ENCODE measurements around the gene PIGS.
"Not testable (repeated sequence)": the region's sequence is repeated elsewhere in the genome, so short reads cannot be mapped to it uniquely, and the experiment has no call there.

The PIGS gene

DNA sequence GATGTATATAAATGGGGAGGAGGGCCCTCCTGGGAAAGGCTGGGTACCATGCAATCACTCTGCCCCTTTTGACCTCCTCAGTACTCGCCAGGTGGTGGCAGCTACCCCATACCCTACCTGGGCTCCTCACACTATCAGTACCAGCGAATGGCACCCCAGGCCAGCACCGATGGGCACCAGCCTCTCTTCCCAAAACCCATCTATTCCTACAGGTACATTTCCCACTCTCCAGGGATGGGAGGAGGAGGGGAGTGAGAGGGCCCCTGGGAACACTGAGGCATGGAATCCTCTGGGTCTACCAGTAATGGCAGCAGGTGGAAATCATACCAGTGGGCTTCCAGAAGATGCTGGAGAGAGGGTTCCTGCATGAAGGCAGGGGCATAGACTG is 42.3 kb downstream of the PIGS start:
- no peak for DNase-seq

DNA sequence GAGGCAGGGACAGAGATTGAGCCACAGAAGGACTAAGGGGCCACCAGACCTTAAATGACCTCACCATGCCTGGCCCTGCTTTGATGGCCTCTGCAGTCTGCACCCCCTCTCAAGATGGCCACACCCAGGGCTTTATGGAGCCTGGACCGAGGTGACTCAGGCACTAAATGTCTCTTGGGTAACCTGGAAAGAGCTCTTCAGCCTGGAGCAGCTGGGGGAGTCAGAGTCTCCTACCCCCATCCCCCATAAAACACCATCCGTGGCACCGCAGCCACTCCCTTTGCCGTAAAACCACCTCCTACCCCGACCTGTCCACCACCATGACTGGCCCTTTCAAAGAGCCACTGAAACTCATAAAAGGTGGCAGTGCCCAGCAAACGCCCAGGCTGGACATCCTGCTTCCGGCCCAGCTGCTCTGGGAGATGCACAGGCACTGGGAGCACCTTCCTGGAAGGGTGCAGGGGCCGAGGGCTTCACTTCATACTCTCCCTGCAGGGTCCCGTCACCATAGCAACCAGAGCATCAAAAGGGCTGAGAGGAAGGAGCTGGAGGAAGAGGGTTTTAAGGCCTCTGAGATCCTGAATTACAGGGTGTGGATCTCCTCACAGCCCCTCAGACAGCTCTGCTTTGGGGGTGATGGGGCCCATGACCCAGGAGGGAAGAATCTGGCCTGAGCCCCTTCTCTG is 42.9 kb downstream of the PIGS start:
- no peak for DNase-seq

DNA sequence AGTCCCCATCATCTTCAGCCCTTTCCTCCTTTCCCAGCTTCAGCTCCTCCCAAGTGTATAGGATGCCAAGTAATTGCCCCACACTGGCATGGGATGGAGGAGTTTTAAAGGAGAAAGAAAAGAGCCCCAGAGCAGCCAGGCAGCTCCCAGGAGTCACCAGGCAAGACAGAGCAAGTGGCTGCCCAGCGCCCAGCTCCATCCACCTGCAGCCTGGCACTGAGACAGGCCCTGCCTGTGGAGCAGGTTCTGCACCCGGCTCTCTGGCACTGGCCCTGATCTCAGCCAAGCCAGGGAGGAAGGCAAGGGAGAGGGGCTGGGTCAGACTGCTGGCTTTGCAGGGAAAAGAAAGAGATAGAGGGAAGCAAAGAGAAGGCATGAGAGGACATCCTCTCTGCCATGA is 43.5 kb downstream of the PIGS start:
- no peak for DNase-seq

DNA sequence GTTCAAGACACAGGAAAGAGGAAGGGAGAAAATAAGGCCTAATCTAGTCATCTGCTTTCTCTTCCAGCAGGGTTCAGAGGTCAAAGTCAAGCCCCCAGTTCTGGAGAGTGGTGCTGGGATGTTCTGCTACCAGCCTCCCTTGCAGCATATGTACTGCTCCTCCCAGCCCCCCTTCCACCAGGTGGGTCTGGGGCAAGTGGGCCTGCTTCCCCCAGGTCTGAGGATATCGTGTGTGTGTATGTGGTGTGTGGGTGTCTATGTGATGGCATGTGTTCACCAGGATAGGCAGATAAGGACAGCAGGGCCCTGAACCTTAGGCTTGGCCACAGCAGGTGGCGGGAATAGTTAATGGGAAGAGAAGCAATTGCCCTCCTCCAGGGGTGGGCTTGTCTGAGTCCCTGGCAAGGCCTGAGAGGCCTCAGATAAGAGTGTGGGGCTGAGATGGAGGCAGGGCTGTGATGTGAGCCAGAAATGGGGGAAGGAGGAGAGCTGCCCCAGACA is 44.1 kb downstream of the PIGS start:
- no peak for DNase-seq

DNA sequence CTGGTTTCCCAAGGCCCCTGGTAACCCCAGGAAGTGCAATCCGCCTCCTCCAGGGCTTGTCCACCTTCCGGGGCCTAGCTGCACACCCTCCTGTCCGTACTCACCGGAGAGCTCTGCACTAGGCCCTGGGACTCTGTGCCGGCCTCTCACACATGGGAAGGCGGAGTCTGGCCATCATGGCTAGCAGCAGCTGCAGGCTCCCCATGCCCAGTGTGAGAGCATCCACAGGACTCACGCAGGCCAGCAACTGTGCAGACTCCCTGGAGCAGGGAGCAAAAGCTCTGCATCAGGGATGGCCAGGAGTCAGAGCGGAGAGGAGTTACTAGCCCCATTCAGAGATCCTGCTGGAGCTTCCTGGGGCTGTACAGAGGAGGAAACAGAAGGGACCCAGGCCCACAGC is 44.9 kb downstream of the PIGS start:
- DNase-seq = no peak

DNA sequence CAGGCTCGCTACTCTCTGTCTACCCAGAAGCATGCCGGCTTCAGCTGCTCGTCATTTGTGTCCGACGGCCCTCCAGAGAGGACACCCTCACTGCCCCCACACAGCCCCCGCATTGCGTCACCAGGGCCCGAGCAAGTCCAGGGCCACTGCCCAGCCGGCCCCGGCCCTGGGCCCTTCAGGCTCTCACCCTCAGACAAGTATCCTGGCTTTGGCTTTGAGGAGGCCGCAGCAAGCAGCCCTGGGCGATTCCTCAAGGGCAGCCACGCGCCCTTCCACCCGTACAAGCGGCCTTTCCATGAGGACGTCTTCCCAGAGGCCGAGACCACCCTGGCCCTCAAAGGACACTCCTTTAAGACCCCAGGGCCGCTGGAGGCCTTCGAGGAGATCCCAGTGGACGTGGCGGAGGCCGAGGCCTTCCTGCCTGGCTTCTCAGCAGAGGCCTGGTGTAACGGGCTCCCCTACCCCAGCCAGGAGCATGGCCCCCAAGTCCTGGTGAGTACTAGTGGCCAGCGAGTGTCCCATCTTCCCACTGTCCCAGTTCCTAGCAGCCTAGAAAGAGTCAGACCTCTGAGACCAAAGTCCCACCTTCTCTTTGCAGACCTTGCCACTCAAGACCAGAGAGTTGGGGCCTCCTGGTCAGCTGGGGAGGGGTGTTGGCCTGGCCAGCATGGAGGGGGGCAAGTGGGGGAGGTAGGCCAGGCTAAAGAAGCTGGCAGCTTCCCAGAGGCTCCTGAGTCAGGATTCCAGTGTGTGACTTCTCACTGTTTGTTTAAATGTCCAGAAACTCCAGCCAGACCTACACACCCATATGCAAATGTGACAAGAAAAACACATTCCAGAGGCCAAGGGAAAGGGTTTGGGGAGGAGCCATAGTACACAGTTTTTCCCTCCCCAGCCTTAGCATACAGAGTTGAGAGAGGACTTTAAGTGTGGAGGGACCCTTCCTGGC is 46.6 kb downstream of the PIGS start:
- DNase-seq = no peak

DNA sequence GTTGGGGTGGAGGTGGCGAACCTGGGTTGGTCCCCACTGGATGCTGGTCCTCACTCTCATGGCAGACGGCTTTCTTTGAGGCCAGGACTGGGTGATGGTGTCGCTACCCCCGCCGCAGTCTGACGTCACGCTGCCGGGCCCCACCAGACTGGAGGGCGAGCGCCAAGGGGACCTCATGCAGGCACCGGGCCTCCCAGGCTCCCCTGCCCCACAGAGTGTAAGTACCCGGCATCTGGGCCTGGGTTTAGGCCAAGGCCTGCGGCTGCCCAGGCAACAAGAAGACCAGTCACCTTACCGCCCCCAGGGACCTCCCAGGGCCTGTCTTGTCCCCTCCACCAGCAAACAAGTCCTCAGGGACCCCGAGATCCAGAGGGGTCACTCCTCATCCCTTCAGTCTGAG is 47.4 kb downstream of the PIGS start:
- no peak for DNase-seq

DNA sequence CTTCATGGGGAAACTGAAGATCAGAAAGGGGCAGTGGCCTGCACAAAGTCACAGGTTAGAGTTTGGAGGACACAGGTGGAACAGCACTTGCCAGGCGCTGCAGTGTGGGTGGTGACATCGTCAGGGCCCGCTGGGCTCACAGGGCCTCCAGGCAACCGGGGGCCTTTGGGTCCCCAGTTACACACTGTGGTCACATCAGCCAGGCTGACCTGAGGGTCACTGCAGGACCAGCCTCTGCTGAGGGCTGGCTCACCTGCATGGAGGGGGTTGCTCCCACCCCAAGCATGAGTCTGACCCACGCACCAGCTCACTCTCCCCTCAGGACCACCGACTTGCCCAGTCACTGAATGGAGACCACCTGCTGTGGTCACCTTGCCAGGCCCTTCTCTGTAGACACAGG is 48.1 kb downstream of the PIGS start:
- no peak for DNase-seq

DNA sequence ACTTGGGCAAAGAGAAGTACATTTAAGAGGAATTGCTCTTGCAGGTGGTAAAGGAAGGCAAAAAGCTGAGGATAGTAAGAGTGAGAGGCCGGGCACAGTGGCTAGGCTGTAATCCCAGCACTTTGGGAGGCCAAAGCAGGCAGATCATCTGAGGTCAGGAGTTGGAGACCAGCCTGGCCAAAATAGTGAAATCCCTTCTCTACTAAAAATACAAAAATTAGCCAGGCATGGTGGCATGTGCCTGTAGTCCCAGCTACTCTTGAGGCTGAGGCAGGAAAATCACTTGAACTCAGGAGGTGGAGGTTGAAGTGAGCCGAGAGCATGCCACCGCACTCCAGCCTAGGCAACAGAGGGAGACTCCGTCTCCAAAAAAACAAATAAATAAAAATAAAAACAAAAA is 49.0 kb downstream of the PIGS start:
- DNase-seq = not testable (repeated sequence)

DNA sequence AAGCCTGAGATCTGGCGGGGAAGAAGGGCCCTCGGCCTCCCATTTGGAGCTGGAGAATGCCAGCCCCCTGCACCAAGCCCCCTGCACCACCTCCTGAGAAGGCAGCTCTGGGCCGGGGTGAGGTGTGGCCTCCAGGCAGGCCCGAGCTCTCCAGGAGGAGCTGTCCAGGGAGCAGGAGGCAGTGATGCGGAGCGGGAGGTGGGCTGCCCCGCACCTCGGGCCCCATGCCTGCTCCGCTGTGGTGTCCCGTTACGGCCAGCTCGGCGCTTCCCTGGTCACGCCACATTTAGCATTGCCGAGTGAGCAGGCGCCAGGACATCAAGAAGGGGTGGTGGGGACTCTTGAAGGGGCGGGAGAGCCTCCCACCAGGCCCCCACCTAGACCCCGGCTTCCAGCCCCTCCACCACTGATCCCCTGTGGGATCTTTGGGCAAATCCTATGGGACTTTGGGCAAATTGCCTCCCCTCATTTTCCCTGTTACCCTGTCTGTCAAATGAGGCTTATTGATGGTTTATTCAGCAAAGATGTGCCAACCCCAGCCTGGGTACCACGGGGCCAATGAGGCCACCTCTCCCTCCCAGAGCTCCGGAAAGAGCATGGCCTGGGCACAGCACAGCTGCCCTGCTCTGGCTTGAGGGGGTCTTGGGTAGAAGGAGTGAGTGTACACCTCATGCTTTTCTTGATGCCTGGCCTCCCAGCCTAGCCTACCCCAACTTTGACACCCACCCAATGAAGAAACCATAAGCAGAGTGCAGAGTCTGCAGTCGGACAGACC is 49.8 kb downstream of the PIGS start:
- DNase-seq = no peak

DNA sequence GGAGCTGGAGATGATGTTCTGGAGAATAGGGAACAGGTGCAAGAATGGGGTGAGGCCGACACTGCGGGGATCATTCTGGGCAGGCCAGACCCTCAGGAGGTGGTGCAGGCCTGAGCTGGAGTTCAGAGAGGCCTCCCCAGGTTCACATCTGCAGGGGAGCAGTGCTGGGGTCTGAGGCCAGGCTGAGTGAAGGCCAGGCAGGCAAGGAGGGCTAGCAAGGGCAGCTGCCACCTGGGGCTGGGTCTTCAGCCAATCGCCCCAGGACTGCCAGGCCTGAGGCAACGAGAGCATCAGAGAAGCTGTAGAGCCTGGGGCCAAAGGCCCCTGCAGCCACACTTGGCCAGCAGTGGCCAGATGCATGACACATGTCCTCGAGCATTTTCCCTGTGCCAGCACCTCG is 50.6 kb downstream of the PIGS start:
- no peak for DNase-seq

DNA sequence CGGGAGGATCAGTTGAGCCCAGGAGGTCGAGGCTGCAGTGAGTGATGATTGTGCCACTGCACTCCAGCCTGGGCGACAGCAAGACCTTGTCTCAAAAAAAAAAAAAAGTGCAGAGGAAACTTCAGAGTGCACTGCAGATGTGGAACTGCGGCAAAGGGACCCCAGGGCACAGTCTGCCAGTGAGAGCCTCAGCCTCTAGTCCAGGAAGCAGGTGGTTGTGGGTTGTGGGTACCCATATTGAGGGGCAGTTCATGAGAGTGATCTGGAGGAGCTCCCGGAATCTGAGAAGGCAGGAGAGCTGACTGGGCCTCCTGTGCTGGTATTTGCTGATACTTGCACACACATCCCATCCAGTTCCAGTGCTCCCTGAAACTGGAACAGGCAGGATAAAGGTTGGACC is 52.1 kb downstream of the PIGS start:
- no peak for DNase-seq

DNA sequence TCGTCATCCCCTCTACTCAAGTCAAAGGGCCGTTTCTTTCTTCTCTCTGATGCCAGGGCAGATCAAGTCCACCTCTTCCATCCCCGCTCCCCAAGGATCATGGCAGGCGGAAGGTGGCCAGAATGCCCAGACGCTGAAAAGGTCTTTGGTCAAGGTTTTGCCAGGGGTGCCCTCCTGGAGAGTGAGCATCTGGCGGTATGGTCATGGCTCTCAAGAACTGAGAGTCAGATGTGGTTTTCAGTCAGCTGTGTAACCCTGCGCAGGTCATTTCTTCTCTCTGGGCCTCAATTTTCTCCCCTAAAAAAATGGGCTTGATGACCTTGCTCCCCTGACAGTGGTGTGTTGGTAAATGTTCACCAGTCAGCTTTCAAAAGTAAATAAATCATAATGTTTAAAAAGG is 52.7 kb downstream of the PIGS start:
- DNase-seq = no peak

DNA sequence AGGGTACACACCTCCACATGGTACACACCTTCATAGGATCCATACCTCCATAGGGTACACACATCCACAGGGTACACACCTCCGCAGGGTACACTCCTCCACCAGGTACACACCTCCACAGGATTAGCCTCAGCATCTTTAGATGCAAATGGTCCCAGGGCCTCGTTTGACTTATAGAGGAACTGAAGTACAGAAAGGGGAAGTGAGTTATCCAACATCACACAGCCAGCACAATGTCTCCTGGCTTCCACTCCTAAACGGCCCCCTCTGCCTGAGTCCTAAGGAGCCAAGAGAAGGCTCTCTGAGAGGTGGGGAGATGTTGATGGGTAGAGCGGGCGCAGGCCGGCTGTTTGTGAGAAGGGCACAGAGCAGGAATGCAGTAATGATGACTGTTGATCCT is 53.2 kb downstream of the PIGS start:
- peak; percentile 54 to 81 (median 68) for DNase-seq

DNA sequence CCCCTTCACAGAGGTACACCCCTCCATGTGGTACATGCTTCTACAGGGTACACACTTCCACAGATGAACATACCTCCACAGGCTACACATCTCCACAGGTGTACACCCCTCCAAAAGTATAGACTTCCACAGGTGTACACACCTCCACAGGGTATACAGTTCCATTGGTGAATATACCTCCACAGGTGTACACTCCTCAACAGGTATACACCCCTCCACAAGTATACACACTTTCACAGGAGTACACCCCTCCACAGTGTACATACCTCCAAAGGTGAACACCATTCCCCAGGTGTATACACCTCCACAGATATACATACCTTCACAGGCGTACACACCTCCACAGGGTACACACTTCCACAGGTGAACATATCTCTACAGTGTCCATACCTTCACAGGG is 55.8 kb downstream of the PIGS start:
- no peak for DNase-seq

DNA sequence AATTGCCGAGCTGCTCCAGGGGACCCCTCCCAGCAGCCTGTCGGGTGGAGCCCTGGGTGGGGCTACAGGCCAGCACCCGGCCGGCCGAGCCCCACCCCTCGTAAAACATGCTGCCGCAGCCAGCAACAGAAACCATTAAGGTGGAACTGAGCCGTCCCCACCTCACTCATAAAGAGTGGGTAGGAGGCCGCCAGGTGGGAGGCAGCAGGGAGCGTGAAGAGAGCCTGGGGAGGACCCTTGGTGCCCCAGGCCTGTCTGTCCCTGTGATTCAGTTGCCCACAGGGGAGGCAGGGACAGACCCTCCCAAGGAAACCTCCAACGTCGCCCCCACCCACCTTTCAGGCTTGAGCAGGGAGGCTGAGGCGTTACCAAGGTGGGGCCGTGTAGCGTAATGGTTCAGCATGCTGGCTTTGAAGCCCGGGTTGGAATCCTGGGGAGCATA is 56.7 kb downstream of the PIGS start:
- no peak for DNase-seq

DNA sequence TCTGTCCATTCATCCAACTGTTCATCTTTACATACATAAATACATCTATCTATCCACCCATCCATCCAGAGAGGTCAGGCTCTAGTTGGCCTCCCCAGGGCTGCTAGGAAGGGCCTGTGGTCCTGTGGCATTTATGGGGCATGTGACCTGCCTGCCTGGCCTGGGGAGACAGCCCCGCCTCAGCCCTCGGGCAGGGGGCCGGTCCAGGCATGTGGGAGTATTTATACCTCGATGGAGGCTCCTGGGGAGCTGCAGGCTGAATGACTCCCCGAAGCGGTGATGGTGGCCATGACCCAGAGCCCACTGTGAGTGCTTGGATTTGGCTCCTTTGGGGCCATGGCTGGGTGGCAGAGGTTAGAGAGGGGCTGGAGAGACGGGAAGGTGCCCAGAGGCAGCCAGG is 57.8 kb downstream of the PIGS start:
- DNase-seq = no peak

DNA sequence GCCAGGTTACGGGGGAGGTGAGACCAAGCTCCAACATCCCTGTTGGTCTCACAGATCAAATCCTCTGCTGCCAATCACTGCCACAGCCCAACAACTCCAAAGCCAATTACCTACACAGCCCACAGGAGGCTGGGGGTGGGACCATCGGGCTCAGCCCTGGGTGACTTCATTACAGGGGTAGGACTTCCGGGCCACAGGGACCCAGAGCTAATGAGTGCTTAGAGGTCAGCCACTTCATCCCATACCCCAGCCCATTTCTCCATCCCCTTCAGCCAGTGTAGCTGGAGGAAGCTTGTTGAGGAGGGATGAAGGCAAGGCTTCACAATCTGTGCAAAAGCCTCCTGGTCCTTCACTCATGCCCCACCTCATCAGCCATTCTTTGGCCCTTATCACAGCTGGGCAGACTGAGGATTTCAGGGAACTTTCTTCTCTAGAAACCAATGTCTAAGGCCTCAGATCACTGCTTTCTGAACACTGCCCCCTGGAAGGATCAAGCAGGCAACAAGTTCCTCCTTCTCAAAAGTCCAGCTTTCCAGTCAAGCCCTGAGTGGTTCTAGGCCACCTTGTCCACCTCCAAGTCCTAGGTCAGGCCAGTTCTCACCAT is 59.4 kb downstream of the PIGS start:
- peak in 3 of 4 experiments; percentile 20 to 55 (median 36) for DNase-seq

DNA sequence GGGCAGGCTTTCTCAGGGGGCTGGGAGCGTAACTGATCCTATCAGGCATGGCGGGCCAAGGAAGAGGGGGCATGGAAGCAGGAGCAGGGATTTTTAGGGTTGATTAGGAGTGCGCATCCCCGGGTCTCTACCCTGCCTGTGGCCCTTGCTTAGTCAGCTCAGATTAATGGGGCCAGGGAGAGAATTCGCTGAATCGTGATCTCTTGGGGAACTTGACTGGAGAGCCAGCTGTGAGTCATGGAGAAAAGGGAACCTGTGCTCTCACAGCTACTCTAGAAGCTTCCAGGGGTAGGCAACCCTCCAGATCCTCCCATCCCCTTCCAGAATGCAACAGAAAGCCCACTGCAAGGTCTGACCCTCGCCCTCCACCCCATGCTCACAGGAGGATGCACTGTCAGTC is 61.5 kb downstream of the PIGS start:
- peak; percentile 80 to 92 (median 86) for DNase-seq

DNA sequence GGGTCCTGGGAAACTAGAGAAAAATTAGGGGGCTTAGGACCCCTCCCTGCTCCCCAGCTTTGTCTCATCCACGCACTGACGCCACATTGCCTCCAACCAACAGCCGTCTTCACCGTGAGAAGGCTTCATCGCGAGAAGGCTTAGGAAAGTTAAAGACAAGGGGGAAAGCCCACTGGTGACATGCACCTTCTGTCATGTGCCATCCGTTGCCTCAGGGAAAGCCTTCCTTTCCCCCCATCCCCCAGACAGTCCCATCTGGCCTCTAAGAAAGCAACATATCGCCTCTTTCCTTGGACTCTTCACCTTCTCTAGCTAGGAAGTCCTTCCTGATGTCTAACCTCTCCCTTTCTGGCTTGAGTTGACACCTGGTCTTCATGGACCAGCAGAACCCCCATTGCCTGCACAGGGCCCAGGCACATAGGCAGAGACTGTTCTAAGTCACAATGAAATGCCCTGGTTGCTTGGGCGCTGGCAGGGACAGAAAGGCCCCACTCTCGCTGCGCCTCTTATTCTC is 63.1 kb downstream of the PIGS start:
- no peak for DNase-seq

DNA sequence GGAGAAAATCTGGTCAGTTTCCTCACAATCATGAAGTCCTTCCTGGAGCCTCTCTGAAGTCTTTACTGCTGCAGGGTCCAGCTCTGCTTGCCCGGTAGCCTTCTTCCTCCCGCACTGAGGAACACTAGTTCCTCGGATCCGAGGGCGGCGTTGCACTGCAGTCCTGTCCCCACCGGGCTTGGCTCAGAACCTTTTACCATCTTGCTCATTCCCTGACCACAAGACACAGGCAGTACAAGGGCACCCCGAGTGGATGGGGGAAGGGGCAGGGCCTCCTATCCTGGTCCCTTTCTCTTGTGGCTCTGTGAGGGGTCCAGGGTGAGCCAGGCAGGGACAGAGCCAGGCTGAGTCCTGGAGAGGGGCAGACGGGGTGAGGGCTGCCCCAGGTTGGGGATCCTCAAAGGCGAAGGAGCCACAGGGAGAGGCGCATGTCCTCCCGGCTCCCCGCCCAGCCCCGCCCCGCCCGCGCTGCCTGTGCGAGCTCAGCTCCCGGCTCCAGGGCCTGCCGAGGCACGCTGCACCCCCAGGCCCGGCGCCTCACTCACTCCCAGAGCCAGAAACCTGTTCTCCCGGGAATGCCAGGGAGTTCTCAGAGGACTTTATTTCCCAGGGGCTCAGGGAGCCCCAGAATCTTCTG is 63.6 kb downstream of the PIGS start:
- DNase-seq = no peak
